ENCODE measurements around the gene MMS19.
"Not testable (repeated sequence)": the region's sequence is repeated elsewhere in the genome, so short reads cannot be mapped to it uniquely, and the experiment has no call there.

MMS19 gene

GRCh38 chr10:97481071-97481470 is 17.2 kb downstream of the MMS19 start:
- H3K9ac ChIP-seq (ENCODE audit: low read depth, low read length), result no peak overlapping the region
- peaks cover 18% of the 10 kb centered on the region for H3K4me1 ChIP-seq (ENCODE audit: control insufficient read depth, insufficient read depth, low read length)
- peaks cover 64% of the 10 kb centered on the region for H3K36me3 ChIP-seq (ENCODE audit: control insufficient read depth, insufficient read depth, low read length)
- H3K27ac ChIP-seq (ENCODE audit: low read depth, low read length), result peak overlapping the region; percentile 73
- H3K9me3 ChIP-seq (ENCODE audit: control insufficient read depth, insufficient read depth, low read length), result no peaks in the 10 kb centered on the region
- no peaks in the 10 kb centered on the region for H3K27me3 ChIP-seq (ENCODE audit: control insufficient read depth, insufficient read depth, low read length)
- H3K4me3 ChIP-seq (ENCODE audit: low read depth, low read length), result no peak overlapping the region

GRCh38 chr10:97479939-97480338 is 18.3 kb downstream of the MMS19 start:
- H3K36me3 ChIP-seq (ENCODE audit: control insufficient read depth, insufficient read depth, low read length), result peaks cover 69% of the 10 kb centered on the region
- no peaks in the 10 kb centered on the region for H3K9me3 ChIP-seq (ENCODE audit: control insufficient read depth, insufficient read depth, low read length)
- H3K4me1 ChIP-seq (ENCODE audit: control insufficient read depth, insufficient read depth, low read length), result peaks cover 18% of the 10 kb centered on the region
- H3K27me3 ChIP-seq (ENCODE audit: control insufficient read depth, insufficient read depth, low read length), result no peaks in the 10 kb centered on the region
- H3K27ac ChIP-seq (ENCODE audit: low read depth, low read length), result peak overlapping the region; percentile 73
- no peak overlapping the region for H3K4me3 ChIP-seq (ENCODE audit: low read depth, low read length)
- H3K9ac ChIP-seq (ENCODE audit: low read depth, low read length), result no peak overlapping the region

GRCh38 chr10:97479410-97479809 is 18.8 kb downstream of the MMS19 start:
- not testable (repeated sequence) for H3K9me3 ChIP-seq (ENCODE audit: control insufficient read depth, insufficient read depth, low read length); H3K27me3 ChIP-seq (ENCODE audit: control insufficient read depth, insufficient read depth, low read length); H3K4me3 ChIP-seq (ENCODE audit: low read depth, low read length)
- Histone ChIP-seq H3K4me1 (ENCODE audit: control insufficient read depth, insufficient read depth, low read length) (peaks cover 18% of the 10 kb centered on the region), H3K27ac (ENCODE audit: low read depth, low read length) (peak overlapping the region; percentile 71), H3K9ac (ENCODE audit: low read depth, low read length) (peak overlapping the region; percentile 27; the same call in 1 of the 2 replicates), H3K36me3 (ENCODE audit: control insufficient read depth, insufficient read depth, low read length) (peaks cover 74% of the 10 kb centered on the region)

- Histone ChIP-seq H3K36me3 (ENCODE audit: control insufficient read depth, insufficient read depth, low read length) (peaks cover 87% of the 10 kb centered on the region), H3K4me1 (ENCODE audit: control insufficient read depth, insufficient read depth, low read length) (peaks cover 15% of the 10 kb centered on the region), H3K9me3 (ENCODE audit: control insufficient read depth, insufficient read depth, low read length) (no peaks in the 10 kb centered on the region), H3K9ac (ENCODE audit: low read depth, low read length) (no peak overlapping the region), H3K4me3 (ENCODE audit: low read depth, low read length) (no peak overlapping the region), H3K27ac (ENCODE audit: low read depth, low read length) (no peak overlapping the region), H3K27me3 (ENCODE audit: control insufficient read depth, insufficient read depth, low read length) (no peaks in the 10 kb centered on the region)
Measured at GRCh38 chr10:97475936-97476594, 22.2 kb downstream of the MMS19 start.

GRCh38 chr10:97474918-97475317 is 23.3 kb downstream of the MMS19 start:
- H3K4me3 ChIP-seq (ENCODE audit: low read depth, low read length), result no peak overlapping the region
- H3K9me3 ChIP-seq (ENCODE audit: control insufficient read depth, insufficient read depth, low read length), result no peaks in the 10 kb centered on the region
- H3K36me3 ChIP-seq (ENCODE audit: control insufficient read depth, insufficient read depth, low read length), result peaks cover 91% of the 10 kb centered on the region
- no peaks in the 10 kb centered on the region for H3K27me3 ChIP-seq (ENCODE audit: control insufficient read depth, insufficient read depth, low read length)
- no peak overlapping the region for H3K27ac ChIP-seq (ENCODE audit: low read depth, low read length)
- H3K9ac ChIP-seq (ENCODE audit: low read depth, low read length), result no peak overlapping the region
- H3K4me1 ChIP-seq (ENCODE audit: control insufficient read depth, insufficient read depth, low read length), result peaks cover 5% of the 10 kb centered on the region

- H3K27ac ChIP-seq (ENCODE audit: low read depth, low read length); H3K4me1 ChIP-seq (ENCODE audit: control insufficient read depth, insufficient read depth, low read length); H3K9me3 ChIP-seq (ENCODE audit: control insufficient read depth, insufficient read depth, low read length); H3K4me3 ChIP-seq (ENCODE audit: low read depth, low read length); H3K27me3 ChIP-seq (ENCODE audit: control insufficient read depth, insufficient read depth, low read length); H3K9ac ChIP-seq (ENCODE audit: low read depth, low read length): not testable (repeated sequence)
- H3K36me3 ChIP-seq (ENCODE audit: control insufficient read depth, insufficient read depth, low read length), result peaks cover 97% of the 10 kb centered on the region
Measured at GRCh38 chr10:97468781-97469180, 29.4 kb downstream of the MMS19 start.

GRCh38 chr10:97468162-97468561 is 30.1 kb downstream of the MMS19 start:
- peaks cover 97% of the 10 kb centered on the region for H3K36me3 ChIP-seq (ENCODE audit: control insufficient read depth, insufficient read depth, low read length)
- H3K4me1 ChIP-seq (ENCODE audit: control insufficient read depth, insufficient read depth, low read length), result no peaks in the 10 kb centered on the region
- H3K9me3 ChIP-seq (ENCODE audit: control insufficient read depth, insufficient read depth, low read length), result no peaks in the 10 kb centered on the region
- H3K9ac ChIP-seq (ENCODE audit: low read depth, low read length), result no peak overlapping the region
- no peaks in the 10 kb centered on the region for H3K27me3 ChIP-seq (ENCODE audit: control insufficient read depth, insufficient read depth, low read length)
- H3K27ac ChIP-seq (ENCODE audit: low read depth, low read length), result no peak overlapping the region
- no peak overlapping the region for H3K4me3 ChIP-seq (ENCODE audit: low read depth, low read length)

- Histone ChIP-seq H3K36me3 (ENCODE audit: control insufficient read depth, insufficient read depth, low read length) (peaks cover 97% of the 10 kb centered on the region), H3K4me3 (ENCODE audit: low read depth, low read length) (no peak overlapping the region), H3K27ac (ENCODE audit: low read depth, low read length) (no peak overlapping the region)
Measured at GRCh38 chr10:97466755-97467154, 31.5 kb downstream of the MMS19 start.

GRCh38 chr10:97465982-97466381 is 32.2 kb downstream of the MMS19 start:
- no peaks in the 10 kb centered on the region for H3K4me1 ChIP-seq (ENCODE audit: control insufficient read depth, insufficient read depth, low read length)
- H3K9ac ChIP-seq (ENCODE audit: low read depth, low read length), result no peak overlapping the region
- peaks cover 97% of the 10 kb centered on the region for H3K36me3 ChIP-seq (ENCODE audit: control insufficient read depth, insufficient read depth, low read length)
- no peak overlapping the region for H3K27ac ChIP-seq (ENCODE audit: low read depth, low read length)
- no peak overlapping the region for H3K4me3 ChIP-seq (ENCODE audit: low read depth, low read length)
- no peaks in the 10 kb centered on the region for H3K27me3 ChIP-seq (ENCODE audit: control insufficient read depth, insufficient read depth, low read length)
- H3K9me3 ChIP-seq (ENCODE audit: control insufficient read depth, insufficient read depth, low read length), result no peaks in the 10 kb centered on the region

More at GRCh38 chr10:97466755-97467154, 31.5 kb downstream of the MMS19 start:
- Histone ChIP-seq H3K4me1 (ENCODE audit: control insufficient read depth, insufficient read depth, low read length) (no peaks in the 10 kb centered on the region), H3K9ac (ENCODE audit: low read depth, low read length) (no peak overlapping the region), H3K9me3 (ENCODE audit: control insufficient read depth, insufficient read depth, low read length) (no peaks in the 10 kb centered on the region), H3K27me3 (ENCODE audit: control insufficient read depth, insufficient read depth, low read length) (no peaks in the 10 kb centered on the region)

- H3K27me3 ChIP-seq (ENCODE audit: control insufficient read depth, insufficient read depth, low read length), result no peaks in the 10 kb centered on the region
- H3K9ac ChIP-seq (ENCODE audit: low read depth, low read length), result no peak overlapping the region
- H3K36me3 ChIP-seq (ENCODE audit: control insufficient read depth, insufficient read depth, low read length), result peaks cover 97% of the 10 kb centered on the region
- no peak overlapping the region for H3K27ac ChIP-seq (ENCODE audit: low read depth, low read length)
- H3K4me1 ChIP-seq (ENCODE audit: control insufficient read depth, insufficient read depth, low read length), result no peaks in the 10 kb centered on the region
- no peaks in the 10 kb centered on the region for H3K9me3 ChIP-seq (ENCODE audit: control insufficient read depth, insufficient read depth, low read length)
- H3K4me3 ChIP-seq (ENCODE audit: low read depth, low read length), result no peak overlapping the region
Measured at GRCh38 chr10:97464226-97464625, 34.0 kb downstream of the MMS19 start.

- Histone ChIP-seq H3K4me1 (ENCODE audit: control insufficient read depth, insufficient read depth, low read length) (no peaks in the 10 kb centered on the region), H3K9ac (ENCODE audit: low read depth, low read length) (no peak overlapping the region), H3K9me3 (ENCODE audit: control insufficient read depth, insufficient read depth, low read length) (no peaks in the 10 kb centered on the region), H3K36me3 (ENCODE audit: control insufficient read depth, insufficient read depth, low read length) (peaks cover 98% of the 10 kb centered on the region), H3K4me3 (ENCODE audit: low read depth, low read length) (no peak overlapping the region), H3K27me3 (ENCODE audit: control insufficient read depth, insufficient read depth, low read length) (no peaks in the 10 kb centered on the region), H3K27ac (ENCODE audit: low read depth, low read length) (no peak overlapping the region)
Measured at GRCh38 chr10:97463363-97464132, 34.7 kb downstream of the MMS19 start.

Measured in HUES48 (cell line).